MV-4-11 (cell line): ENCODE data around the gene ZXDC.
A peak's percentile ranks its signal among the peaks of the same experiment; 100 is the strongest.

ENCODE experiments used
- DNase-seq: peaks from one replicate; lab custom pipeline; 2025; lab: John Stamatoyannopoulos, UW

The ZXDC gene

GRCh38 chr3:126510308-126510910 is 34.7 kb upstream of the ZXDC start:
- no peak for DNase-seq

- DNase-seq: no peak
Observed at GRCh38 chr3:126509597-126510307, 34.1 kb upstream of the ZXDC start.

GRCh38 chr3:126508564-126508964 is 32.9 kb upstream of the ZXDC start:
- no peak for DNase-seq

- no peak for DNase-seq
Observed at GRCh38 chr3:126507886-126508285, 32.2 kb upstream of the ZXDC start.

GRCh38 chr3:126503701-126504100 is 28.0 kb upstream of the ZXDC start:
- DNase-seq: no peak

- DNase-seq: no peak
Observed at GRCh38 chr3:126502656-126503055, 27.0 kb upstream of the ZXDC start.

- no peak for DNase-seq
Observed at GRCh38 chr3:126501736-126502135, 26.0 kb upstream of the ZXDC start.

GRCh38 chr3:126501054-126501453 is 25.4 kb upstream of the ZXDC start:
- no peak for DNase-seq

- DNase-seq: no peak
Observed at GRCh38 chr3:126500016-126500415, 24.3 kb upstream of the ZXDC start.

- DNase-seq: no peak
Observed at GRCh38 chr3:126499401-126499800, 23.7 kb upstream of the ZXDC start.

- DNase-seq: no peak
Observed at GRCh38 chr3:126498929-126499328, 23.2 kb upstream of the ZXDC start.

GRCh38 chr3:126498461-126498860 is 22.8 kb upstream of the ZXDC start:
- DNase-seq: no peak

- no peak for DNase-seq
Observed at GRCh38 chr3:126497956-126498355, 22.3 kb upstream of the ZXDC start.

- peak; percentile 25 for DNase-seq
Observed at GRCh38 chr3:126496894-126497850, 21.5 kb upstream of the ZXDC start.

- DNase-seq: no peak
Observed at GRCh38 chr3:126495786-126496185, 20.1 kb upstream of the ZXDC start.

- DNase-seq: no peak
Observed at GRCh38 chr3:126494970-126495230, 19.2 kb upstream of the ZXDC start.

GRCh38 chr3:126494204-126494969 is 18.7 kb upstream of the ZXDC start:
- DNase-seq: no peak

GRCh38 chr3:126493739-126494138 is 18.0 kb upstream of the ZXDC start:
- no peak for DNase-seq

GRCh38 chr3:126493051-126493450 is 17.4 kb upstream of the ZXDC start:
- no peak for DNase-seq

- peak; percentile 21 for DNase-seq
Observed at GRCh38 chr3:126491221-126492013, 15.7 kb upstream of the ZXDC start.

- no peak for DNase-seq
Observed at GRCh38 chr3:126490619-126491018, 14.9 kb upstream of the ZXDC start.
